Stimulated activated CD4-positive, alpha-beta T cell treated with anti-CD3 and anti-CD28 coated beads, Interleukin-2, amount 100 ng/mL, for 4 hours (primary cell): Measurements from ENCODE around the gene CD6.
A peak's percentile ranks its signal among the peaks of the same experiment; 100 is the strongest.

Experiments
- DNase-seq: peaks from one replicate; pipeline ENCODE4 v3.0.0-alpha.2; 2020; ENCODE audit warnings: low read depth

The CD6 gene

DNA sequence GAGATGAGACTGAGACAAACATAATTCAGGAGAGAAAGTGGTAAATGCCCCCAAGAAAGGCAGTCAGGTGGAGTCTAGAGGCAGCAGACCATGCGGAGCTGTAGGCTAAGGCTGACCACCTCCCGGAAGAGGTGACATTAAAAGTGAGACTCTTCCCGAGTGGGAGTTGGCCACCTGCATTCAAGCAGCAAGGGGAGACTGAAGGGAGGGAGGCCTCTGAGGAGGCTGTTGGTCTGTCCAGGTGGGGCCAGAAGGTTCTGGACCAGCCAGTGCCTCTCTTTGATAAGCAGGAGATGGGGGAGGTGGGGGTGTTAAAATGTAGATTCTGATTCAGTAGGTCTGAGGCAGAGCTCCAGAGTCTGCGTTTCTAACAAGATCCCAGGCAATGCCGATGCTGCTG, 37.5 kb downstream of the CD6 start:
- DNase-seq = no peak

DNA sequence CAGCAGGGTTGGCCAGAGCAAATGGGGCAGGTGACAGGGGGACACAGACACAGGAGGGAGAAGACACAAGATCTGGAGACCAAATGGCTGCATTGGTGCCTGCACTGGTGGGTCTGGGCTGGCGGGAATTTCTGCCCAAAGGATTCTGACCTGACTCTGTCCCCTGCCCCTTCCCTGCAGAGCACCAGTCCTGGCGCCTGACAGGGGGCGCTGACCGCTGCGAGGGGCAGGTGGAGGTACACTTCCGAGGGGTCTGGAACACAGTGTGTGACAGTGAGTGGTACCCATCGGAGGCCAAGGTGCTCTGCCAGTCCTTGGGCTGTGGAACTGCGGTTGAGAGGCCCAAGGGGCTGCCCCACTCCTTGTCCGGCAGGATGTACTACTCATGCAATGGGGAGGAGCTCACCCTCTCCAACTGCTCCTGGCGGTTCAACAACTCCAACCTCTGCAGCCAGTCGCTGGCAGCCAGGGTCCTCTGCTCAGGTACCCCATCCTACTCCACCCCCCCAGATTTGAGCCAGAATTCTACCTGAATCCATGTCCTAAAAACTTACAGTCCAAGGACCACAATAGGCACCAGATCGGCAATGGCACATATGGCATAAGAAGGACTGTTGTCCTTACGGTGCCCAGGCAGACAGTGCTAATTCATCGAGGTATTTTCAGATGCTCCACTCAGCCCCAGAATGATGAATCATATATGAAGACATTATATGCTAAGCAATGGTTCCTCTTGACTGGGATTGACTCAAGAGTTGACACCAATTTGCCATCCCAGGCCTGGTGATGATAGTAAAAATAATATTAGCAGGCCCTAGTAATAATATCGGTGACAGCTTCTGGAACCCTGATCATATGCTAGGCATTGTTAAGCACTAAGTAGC, 38.2 kb downstream of the CD6 start:
- DNase-seq = no peak

DNA sequence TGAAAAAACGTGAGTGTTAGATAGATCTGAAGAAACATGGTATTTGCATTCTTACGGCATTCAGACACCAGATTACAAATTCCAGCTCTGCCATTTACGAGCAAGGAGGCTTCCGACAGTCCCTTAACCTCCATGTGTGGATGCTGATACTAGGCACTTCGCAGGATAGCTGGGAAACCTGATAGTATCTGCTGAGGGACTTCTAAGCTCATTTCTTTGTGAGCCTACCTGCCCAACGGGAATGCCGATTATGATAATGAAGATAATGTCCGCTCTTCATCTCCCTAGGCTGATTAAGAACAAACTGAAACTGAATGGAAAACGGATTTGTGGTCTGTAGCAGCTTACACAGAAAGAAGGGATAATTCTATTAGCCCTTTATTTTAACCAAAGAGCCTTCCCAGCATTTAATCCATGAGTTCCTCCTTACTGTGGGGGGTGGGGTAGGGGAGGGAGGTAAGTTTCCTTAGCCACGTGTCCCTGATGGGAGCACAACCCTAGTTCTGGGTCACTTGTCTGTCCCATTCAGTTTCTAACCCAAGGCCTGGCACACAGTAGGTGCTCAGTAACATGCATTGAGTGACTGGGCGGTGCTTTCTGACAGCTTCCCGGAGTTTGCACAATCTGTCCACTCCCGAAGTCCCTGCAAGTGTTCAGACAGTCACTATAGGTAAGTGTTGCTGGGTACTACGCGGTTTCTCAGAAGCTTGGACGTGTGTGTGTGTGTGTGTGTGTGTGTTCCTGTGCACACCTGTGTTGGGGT, 39.2 kb downstream of the CD6 start:
- DNase-seq = no peak

DNA sequence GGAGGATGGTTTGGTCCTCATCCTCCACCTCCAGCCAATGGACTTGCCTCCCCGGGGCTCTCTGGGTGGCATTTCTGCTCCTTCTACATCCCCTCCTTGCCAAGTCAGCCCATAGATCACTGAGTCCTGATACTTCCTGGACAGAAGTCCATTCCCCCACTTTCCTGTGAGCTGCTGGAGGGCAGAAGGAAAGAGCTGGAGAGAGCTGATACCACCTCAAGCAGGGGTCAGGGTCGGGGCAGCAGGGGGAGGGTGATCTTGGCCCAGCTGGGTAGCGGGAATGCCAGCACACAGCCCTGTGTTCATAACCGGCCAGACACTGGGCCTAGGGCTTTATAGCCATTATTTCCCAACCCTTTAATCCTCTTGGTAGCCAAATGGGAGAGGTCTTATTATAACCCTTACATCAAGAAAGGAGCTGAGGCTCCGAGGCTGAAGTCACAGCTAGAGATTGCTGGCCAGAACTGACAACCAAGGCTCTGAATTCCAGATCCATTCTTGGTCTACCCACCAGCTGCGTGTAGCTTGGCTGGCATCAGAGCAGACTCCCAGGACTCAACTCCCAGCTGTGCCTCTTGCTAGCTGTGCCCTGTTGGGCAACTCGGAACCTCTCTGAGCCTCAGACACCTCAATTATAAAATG, 39.9 kb downstream of the CD6 start:
- DNase-seq = no peak

DNA sequence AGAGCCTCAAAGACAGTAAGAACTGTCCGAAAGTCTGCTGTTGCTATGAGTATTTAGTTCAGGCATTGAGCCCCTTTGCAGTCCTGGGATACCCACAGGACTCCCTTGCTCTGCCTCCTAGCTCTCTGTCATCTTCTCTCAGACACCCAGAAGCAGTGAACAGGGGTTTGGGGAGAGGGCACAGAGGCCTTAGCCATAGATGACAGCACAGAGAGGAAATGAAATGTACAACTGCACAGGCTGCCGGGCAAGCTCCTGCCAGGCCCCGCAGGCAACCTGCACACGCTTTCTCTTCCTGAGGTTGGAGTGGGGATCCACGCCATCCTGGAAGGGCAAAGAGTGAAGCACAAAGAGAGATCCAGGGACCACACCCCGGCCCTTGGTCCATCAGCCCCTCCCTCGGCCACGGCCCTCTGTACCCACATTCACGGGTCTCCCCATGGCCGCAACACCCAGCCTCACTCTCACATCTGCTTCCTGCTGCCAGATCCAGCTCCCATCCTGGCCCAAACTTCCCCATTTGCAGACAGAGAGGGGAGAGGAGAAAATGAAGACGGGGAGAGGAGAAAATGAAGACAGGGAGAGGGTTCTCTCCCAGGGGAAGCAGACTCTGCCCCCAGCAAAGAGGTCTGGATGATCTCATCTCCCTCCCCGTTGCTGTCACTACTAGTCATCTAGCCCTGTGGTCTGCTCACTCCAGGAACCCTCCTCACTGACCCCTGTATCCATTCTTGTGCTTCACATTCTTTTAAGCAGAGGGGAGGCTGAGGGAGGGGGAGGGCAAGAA, 40.7 kb downstream of the CD6 start:
- DNase-seq = no peak

DNA sequence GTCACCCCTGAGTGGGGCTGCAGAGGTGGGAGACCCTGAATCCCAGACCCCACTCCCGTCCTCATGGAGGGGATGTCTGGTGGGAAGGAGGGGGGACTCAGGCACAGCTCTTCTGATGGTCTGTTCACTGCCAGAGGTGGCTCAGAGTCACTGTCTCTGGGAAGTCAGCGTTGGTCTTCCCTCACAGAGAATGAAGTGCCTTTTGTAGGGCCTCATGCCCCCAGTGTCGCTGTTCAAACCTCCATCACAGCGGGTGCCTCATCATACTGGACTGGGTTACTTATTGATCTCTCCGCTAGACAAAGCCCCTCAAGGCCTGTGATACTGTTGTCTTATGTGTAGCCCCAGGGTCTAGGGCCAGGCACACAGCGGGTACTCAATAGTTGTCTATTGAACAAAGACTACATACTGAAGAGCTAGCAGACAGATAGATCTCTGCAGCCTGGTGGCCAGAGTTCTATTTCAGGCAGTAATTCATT, 41.3 kb downstream of the CD6 start:
- DNase-seq = no peak

DNA sequence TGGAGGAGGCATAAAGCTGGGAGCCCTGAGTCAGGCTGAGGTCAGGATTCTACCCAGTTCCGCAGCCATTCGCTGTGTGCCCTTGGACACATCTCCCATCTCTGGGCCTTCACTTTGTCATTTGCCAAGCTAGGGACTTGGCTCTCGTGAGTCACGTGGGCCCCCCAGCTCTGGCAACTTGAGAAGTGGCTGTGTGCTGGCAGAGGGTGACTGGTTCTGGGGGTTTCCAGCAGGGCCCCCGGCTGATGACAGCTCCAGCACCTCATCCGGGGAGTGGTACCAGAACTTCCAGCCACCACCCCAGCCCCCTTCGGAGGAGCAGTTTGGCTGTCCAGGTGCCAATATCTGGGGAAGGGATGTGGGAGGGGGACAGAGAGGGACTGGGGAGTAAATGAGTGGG, 46.6 kb downstream of the CD6 start:
- no peak for DNase-seq

DNA sequence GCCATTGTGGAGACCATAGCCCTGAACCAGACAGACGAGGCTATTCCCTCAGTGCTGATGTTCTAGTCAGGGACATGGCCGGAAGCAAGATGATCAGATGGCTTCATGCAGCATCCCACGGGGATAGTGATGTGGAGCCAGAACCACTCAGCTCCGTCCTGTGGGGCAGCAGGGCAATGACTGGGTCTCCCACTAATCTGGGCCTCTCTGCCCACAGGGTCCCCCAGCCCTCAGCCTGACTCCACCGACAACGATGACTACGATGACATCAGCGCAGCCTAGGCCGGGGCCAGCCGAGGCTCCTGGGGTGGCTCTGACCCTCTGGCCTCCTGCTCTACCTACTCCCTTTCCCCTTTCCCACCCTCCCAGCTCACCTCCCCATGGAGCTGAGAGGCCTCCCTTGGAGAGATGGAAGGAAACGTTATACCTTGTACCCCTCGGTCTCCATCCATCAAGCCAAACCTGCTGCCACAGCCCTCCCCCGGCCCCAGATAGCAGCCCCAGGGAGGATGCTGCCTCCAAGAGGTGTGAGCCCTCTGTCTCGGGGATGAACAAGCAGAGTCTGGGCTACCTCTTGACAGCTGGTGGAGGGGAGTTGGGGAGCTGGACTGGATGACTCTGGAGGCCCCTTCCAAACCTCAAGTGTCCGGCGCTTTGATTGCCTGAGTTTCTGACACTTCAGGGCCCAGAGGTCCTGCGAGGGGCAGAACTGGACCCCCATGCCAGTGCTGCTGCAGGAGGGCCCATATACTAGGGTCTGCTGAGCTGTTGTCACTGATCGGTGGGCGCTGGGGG, 47.8 kb downstream of the CD6 start:
- no peak for DNase-seq

DNA sequence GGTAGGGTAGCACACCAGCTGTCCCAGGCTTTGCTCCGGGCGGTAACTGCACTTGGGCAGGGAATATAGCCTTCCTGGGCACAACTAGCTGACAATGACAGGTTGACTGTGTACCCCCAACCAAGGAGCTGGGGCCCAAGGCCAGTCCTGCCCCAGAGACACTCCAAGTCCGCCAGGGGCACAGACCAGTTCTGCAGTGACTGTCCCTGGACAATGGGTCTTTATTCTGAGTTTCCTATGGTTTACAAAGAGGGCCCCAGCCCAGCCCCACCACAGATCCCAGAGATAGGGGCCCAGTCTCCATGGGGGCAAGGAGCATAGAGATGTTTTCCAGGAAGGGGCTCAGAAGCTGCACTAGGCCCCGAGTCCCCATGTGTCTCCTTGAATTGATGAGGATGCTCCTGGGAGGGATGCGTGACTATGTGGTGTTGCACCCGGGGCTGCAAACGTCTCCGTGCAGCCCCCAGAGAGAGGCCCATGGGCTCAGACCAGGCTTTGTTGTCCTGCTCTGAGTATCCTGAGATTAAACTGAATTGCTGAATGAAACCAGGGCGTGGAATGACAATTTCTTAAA, 48.4 kb downstream of the CD6 start:
- no peak for DNase-seq

DNA sequence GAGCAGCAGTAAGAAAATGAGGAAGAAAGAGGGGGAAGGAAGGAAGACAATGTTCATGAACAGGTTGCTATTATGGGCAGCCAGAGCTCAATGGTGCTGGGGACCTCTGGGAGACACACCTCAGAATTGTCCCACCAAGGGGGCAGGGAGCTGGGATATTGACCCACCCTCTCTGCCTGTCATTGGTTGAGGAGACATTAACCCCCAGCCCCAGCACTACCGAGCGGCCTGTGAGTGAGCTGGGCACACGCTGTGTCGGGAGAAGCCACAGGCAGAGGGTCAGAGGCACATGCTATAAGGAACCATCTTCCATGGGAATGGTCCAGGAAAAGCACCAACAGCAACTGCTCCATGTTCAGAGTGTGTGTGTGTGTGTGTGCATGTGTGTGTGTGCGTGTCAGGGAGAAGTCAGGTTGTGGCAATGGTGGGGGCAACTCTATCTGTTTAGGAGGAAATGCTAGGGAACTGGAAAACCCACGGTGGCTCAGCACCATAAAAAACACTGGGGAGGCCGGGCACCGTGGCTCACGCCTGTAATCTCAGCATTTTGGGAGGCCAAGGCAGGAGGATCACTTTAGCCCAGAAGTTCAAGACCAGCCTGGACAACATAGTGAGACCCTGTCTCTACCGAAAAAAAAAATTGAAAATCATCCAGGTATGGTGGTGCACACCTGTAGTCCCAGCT, 49.2 kb downstream of the CD6 start:
- no peak for DNase-seq

DNA sequence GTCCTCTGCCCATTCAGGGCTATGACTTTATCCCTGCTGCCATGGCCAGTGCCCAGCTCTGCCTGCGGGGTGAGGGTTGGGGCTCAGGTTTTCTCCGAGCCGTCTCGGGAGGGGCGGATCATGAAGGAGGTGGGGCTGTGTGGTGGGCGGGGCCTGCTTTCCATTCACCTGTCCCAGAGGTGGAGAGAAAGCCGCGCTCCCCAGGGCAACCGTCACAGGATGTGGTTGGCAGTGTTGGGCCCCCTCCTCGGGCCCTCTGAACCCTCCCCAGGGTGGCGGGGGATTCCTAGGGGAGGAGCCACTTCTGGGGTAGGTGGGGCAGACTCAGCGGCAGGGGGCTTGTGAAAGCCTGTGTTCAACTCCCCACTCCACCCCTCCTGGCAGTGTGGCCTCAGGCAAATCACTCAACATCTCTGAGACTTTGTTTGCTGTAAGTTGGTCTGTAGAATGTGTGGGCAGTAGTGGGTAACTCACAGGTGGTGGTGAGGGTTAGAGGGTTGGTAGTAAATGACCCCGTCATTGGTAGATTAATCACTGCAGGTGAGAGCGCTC, 50.3 kb downstream of the CD6 start:
- DNase-seq = peak; percentile 84

DNA sequence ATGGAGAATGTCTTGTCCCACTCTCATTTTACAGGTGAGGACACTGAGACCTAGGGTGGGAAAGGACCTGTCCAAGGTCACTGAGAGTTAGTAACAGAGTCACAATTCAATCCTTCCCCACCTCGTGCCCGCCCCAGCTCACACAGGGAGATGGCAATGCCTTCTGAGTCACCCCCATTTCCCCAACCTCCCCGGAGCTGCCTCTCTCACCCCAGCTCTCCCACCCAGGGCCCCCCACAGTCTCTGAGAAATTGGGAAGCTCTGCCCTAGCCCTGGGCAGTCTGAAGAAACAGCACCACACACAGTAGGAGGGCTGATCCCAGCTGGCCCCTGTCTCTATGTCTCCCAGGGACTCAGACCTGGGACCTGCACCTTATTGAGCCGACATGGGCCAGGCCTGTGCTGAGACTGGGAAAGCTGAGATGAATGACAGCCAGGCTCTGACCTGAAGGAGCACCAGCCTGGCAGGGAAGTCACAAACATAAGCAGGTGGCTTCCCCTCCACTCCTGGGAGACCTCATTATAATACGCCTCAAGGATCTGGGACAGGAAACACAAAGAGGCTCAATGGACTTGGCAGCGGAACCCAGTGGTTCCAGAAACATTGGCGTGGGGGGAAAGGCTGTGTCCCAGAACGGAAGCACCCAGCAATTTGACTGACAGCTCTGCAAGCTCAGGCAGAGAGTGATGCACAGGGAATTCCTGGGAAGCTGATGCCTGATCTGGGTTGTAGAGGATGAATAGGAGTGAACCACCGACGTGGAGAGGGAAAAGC, 51.0 kb downstream of the CD6 start:
- no peak for DNase-seq

DNA sequence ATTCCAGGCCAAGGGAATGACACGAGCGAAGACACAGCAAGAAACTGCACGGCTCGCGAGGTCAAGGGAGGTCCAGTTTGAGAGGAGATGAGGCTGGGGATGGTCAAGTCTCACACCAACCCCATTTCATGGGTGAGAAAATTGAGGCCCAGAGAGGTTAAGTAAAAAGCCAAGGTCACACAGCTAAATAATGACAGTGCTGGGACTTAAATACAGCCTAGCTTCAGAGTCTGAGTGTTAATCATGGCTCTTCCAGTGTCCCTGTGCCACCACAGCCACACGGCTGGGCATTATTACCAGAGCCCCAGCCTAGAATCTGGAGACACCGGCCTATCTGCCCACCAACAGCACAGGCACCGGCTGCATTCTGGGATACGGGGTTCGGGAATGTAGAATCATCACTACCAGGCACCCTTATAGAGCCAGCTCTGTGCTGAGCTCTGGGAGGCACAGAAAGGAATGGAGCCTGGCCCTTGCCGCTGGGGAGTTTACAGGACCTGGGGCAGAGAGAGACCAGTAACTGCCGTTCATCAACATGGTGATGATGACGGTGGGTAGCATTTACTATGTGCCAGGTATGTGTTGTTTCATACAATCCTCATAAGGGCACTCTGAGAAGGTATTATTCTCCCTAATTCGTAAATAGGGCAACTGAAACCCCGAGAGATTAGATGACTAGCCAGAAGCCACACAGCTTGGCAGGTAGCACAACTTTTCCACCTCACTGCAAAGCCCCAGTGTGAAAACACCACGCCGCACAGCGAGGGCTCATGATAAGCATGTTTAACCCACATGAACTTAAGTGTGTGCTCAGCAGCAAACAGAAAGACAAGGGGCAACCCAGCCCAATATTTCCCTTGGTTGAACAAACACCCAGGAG, 51.8 kb downstream of the CD6 start:
- peak; percentile 62 for DNase-seq

DNA sequence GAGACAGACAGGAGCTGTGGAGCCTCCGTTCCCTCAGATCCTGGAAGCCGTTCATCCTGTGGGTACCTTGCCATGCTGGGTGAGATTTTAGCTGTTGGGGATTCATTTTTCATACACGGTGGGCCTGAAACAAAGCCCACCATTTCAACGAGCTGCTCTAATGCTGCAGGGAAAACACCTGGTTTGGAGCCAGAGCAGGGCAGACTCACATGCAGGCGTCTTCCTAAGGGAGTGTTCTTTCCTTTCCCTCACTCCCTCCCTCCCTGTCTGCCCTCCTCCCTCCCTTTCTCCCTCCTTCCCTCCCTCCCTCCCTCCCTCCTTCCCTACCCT, 52.5 kb downstream of the CD6 start:
- no peak for DNase-seq

DNA sequence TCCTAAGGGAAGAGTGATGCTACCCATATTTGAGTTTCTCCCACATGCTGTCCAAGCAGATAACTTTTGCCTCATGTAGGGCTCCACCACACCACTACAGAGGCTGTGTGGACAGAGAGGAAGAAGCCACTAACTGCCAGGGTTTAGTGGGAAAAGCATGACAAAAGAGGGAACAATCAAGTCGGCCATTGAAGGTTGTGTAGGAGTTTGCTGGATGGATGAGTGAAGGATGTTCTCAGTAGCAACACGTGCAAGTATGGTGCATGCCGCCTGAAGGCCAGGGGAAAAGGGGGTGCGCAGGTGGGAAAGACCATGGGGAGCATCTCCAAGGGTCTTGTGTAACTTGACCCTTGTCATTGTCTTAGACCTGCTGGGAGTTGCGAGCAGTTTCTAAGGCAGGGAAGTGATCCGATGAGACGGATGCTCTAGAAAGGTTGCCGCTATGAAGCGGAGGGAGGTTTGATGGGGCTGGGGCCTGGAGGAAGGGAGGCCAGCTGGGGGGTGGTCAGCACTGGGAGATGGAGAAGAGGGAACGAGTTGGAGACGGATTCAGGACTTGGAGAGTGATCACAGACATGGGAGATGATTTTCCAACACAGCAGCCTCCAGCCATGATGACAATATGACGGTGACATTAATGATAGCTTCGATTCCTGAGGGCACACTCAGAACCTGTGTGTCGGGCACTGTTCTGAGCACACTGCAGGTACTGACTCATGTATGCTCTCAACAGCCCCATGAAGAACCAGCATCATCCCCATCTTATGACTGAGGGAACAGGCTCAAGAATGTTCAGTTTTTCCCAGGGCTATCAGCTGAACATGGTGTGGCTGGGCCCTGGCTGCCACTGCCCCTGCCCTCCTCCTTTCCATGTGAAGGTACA, 53.7 kb downstream of the CD6 start:
- DNase-seq = no peak

DNA sequence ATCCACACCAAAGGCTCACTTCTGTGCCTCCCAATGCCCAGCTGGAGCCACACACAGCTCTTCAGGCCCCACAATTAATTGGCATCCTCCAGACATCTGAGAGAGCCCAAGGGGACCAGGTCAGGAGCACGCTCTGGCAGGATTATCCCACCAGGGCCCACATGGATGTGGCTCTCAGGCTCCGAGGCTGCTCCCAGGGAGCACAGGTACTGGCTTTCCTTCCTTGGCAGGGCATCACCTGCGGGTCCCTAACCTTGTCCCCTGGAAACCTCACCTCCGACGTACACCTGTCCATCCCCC, 54.3 kb downstream of the CD6 start:
- no peak for DNase-seq
